IMR-90 (cell line): Measurements from ENCODE around the gene OR4P4. TPM values are rescaled to one million over a fixed set of nuclear protein-coding genes. Genes with fewer than 3 reads are reported as not detected.

Experiments used
- ATAC-seq: fragments of 200-7000 bp; cut with Tn5 transposase; 2 replicates; pipeline ENCODE4 v1.9.1; 2020; ENCODE audit warnings: low read depth, mild to moderate bottlenecking, moderate library complexity
- Bru-seq: library from RNA; stranded (reverse); fragments of 400-500 nt; gene quantifications from one replicate; lab custom pipeline; 2021; lab: Mats Ljungman, UMichigan
- BruChase-seq, 2 experiments: library from RNA; stranded (reverse); fragments of 400-500 nt; gene quantifications; one replicate each; lab custom pipeline; 2021; lab: Mats Ljungman, UMichigan
- BruUV-seq: library from RNA; stranded (reverse); fragments of 400-500 nt; replicated peaks from 2 replicates; lab custom pipeline; 2021; lab: Mats Ljungman, UMichigan
- CTCF ChIA-PET: fragments of 300-600 bp; formaldehyde crosslinking; extraction: SDS; loops from one replicate; lab custom pipeline; 2021; ENCODE audit warnings: antibody characterized with exemption; lab: Yijun Ruan, JAX
- POLR2A ChIA-PET: fragments of 300-600 bp; sonication (Branson Sonifier 250); formaldehyde crosslinking; loops from one replicate; lab custom pipeline; 2022; ENCODE audit warnings: antibody characterized with exemption; ENCODE audit not compliant: unreplicated experiment; lab: Charles Lee
- DNase-seq: peaks from one replicate; pipeline ENCODE4 v3.0.0; 2013
- H2AFZ ChIP-seq: replicated peaks from 2 replicates; pipeline ENCODE3; 2013; ENCODE audit warnings: low read length, mild to moderate bottlenecking; ENCODE audit not compliant: poor library complexity
- H2AK5ac ChIP-seq: 2 replicates; pipeline ENCODE4 v1.6.1; 2013; ENCODE audit warnings: low read depth, low read length, inconsistent platforms
- H2AK9ac ChIP-seq: replicated peaks from 2 replicates; pipeline ENCODE3; 2013; ENCODE audit warnings: mild to moderate bottlenecking, low read depth, low read length, moderate library complexity; ENCODE audit not compliant: poor library complexity
- H2BK120ac ChIP-seq: 2 replicates; pipeline ENCODE4 v1.6.1; 2013; ENCODE audit warnings: low read depth, low read length, inconsistent platforms
- H2BK15ac ChIP-seq: 3 replicates; pipeline ENCODE4 v1.6.1; 2013; ENCODE audit warnings: low read depth, low read length, inconsistent platforms
- H2BK20ac ChIP-seq: 2 replicates; pipeline ENCODE4 v1.6.1; 2013; ENCODE audit warnings: low read depth, mild to moderate bottlenecking, inconsistent platforms, low read length, moderate library complexity
- H2BK5ac ChIP-seq: 2 replicates; pipeline ENCODE4 v1.6.1; 2013; ENCODE audit warnings: mild to moderate bottlenecking, low read depth, low read length, inconsistent platforms; ENCODE audit not compliant: poor library complexity, severe bottlenecking
- H3K14ac ChIP-seq: replicated peaks from 2 replicates; pipeline ENCODE4 v1.6.1; 2013; ENCODE audit warnings: low read depth, low read length, inconsistent platforms
- H3K18ac ChIP-seq: 2 replicates; pipeline ENCODE4 v1.6.1; 2013; ENCODE audit warnings: low read depth, low read length, control low read depth
- H3K23ac ChIP-seq: 2 replicates; pipeline ENCODE4 v1.6.1; 2013; ENCODE audit warnings: low read depth, low read length, inconsistent platforms
- H3K27ac ChIP-seq: 2 replicates; pipeline ENCODE4 v1.5.1; 2013; ENCODE audit warnings: mild to moderate bottlenecking, control low read depth, low read length; ENCODE audit not compliant: insufficient read depth
- H3K27me3 ChIP-seq: 2 replicates; pipeline ENCODE4 v1.6.1; 2013; ENCODE audit warnings: low read length; ENCODE audit not compliant: control insufficient read depth, insufficient read depth
- H3K36me3 ChIP-seq: 2 replicates; pipeline ENCODE4 v1.6.1; 2013; ENCODE audit warnings: low read length, mixed read lengths; ENCODE audit not compliant: control insufficient read depth, insufficient read depth
- H3K4ac ChIP-seq: 2 replicates; pipeline ENCODE4 v1.6.1; 2013; ENCODE audit warnings: low read depth, low read length, inconsistent platforms
- H3K4me1 ChIP-seq: 2 replicates; pipeline ENCODE4 v1.6.1; 2013; ENCODE audit warnings: low read length, mixed read lengths; ENCODE audit not compliant: control insufficient read depth, insufficient read depth
- H3K4me2 ChIP-seq: 2 replicates; pipeline ENCODE4 v1.6.1; 2013; ENCODE audit warnings: low read depth, mild to moderate bottlenecking, control low read depth, low read length, moderate library complexity
- H3K4me3 ChIP-seq: 2 replicates; pipeline ENCODE4 v1.5.1; 2013; ENCODE audit warnings: low read depth, mild to moderate bottlenecking, control low read depth, low read length, moderate library complexity; ENCODE audit not compliant: insufficient read depth
- H3K56ac ChIP-seq: 2 replicates; pipeline ENCODE4 v1.6.1; 2013; ENCODE audit warnings: low read length, inconsistent platforms; ENCODE audit not compliant: insufficient read depth; ENCODE audit errors: extremely low read depth
- H3K79me1 ChIP-seq, 2 experiments: 2 replicates each; pipeline ENCODE4 v1.6.1; 2013; ENCODE audit warnings: low read length in 2 of 2, inconsistent platforms in 1 of 2, low read depth in 1 of 2
- H3K9ac ChIP-seq: 2 replicates; pipeline ENCODE4 v1.6.1; 2013; ENCODE audit warnings: low read depth, low read length, control low read depth
- H3K9me1 ChIP-seq: 2 replicates; pipeline ENCODE4 v1.6.1; 2013; ENCODE audit warnings: low read length, inconsistent platforms; ENCODE audit not compliant: insufficient read depth
- H3K9me3 ChIP-seq: 2 replicates; pipeline ENCODE4 v1.6.1; 2013; ENCODE audit warnings: low read length; ENCODE audit not compliant: control insufficient read depth, insufficient read depth
- H4K20me1 ChIP-seq: 2 replicates; pipeline ENCODE4 v1.6.1; 2013; ENCODE audit warnings: low read length, inconsistent platforms; ENCODE audit not compliant: insufficient read depth
- H4K5ac ChIP-seq: 2 replicates; pipeline ENCODE4 v1.6.1; 2013; ENCODE audit warnings: mild to moderate bottlenecking, low read depth, low read length, control low read depth
- H4K8ac ChIP-seq, 2 experiments: 2 replicates each; pipeline ENCODE4 v1.6.1; 2013; ENCODE audit warnings: low read depth in 2 of 2, low read length in 2 of 2, control low read depth in 1 of 2, inconsistent platforms in 1 of 2
- H4K91ac ChIP-seq: 2 replicates; pipeline ENCODE4 v1.6.1; 2013; ENCODE audit warnings: low read depth, low read length, inconsistent platforms; ENCODE audit not compliant: insufficient read depth
- CHD1 ChIP-seq: IDR thresholded peaks from 2 replicates; pipeline ENCODE4 v1.6.1; 2012; ENCODE audit warnings: low read depth, low read length, improper control_type of control experiment
- FOS ChIP-seq: fragments of 150-350 bp; IDR thresholded peaks from 2 replicates; pipeline ENCODE4 v1.6.1; 2016; ENCODE audit warnings: low read depth, low read length
- MAFK ChIP-seq: IDR thresholded peaks from 2 replicates; pipeline ENCODE4 v1.6.1; 2012; ENCODE audit warnings: low read depth, low read length, improper control_type of control experiment
- MXI1 ChIP-seq: IDR thresholded peaks from 2 replicates; pipeline ENCODE4 v1.6.1; 2012; ENCODE audit warnings: low read depth, mild to moderate bottlenecking, low read length, moderate library complexity, borderline replicate concordance
- RAD21 ChIP-seq: IDR thresholded peaks from 2 replicates; pipeline ENCODE4 v1.6.1; 2012; ENCODE audit warnings: low read length, improper control_type of control experiment
- RCOR1 ChIP-seq: IDR thresholded peaks from 2 replicates; pipeline ENCODE4 v1.6.1; 2012; ENCODE audit warnings: mild to moderate bottlenecking, low read length, improper control_type of control experiment; ENCODE audit not compliant: insufficient replicate concordance
- RFX5 ChIP-seq: IDR thresholded peaks from 2 replicates; pipeline ENCODE4 v1.8.0; 2012; ENCODE audit warnings: low read depth, mild to moderate bottlenecking, low read length, moderate library complexity
- SMC3 ChIP-seq: fragments of 150-350 bp; IDR thresholded peaks from 2 replicates; pipeline ENCODE4 v1.6.1; 2016; ENCODE audit warnings: low read depth, mild to moderate bottlenecking, antibody characterized with exemption, low read length, moderate library complexity
- WGBS, 2 experiments: methylation state at CpG; one replicate each; pipeline versions ENCODE4 v1.1.5 to v1.1.7; 2013; ENCODE audit warnings: missing lambda C conversion rate in 2 of 2; ENCODE audit not compliant: insufficient read length in 1 of 2; ENCODE audit errors: extremely low coverage in 2 of 2; 5-methylcytosine and 5-hydroxymethylcytosine counted together
- dilution Hi-C: fragments of 300-500 bp; cut with HindIII; formaldehyde crosslinking; loops from one replicate; pipeline ENCODE4 v1.14.3; 2018; ENCODE audit warnings: low sequenced_read_pairs; ENCODE audit not compliant: unreplicated experiment
- in situ Hi-C: fragments of 300-500 bp; cut with MboI; formaldehyde crosslinking; loops from 3 replicates; pipeline ENCODE4 v1.14.3; 2019; ENCODE audit warnings: low sequenced_read_pairs, inconsistent platforms, mixed read lengths
- intact Hi-C: fragments of 100-400 bp; cut with micrococcal nuclease; formaldehyde crosslinking; loops from 2 replicates; pipeline ENCODE4 v1.10.0; 2022
- long read RNA-seq: library from polyadenylated mRNA; unstranded; transcript quantifications from one replicate; pipeline ENCODE4 v2.0.0, GENCODE V29; 2021; ENCODE audit not compliant: unreplicated experiment
- polyA plus RNA-seq, 3 experiments: library from polyadenylated mRNA; depleted of rRNA; stranded (reverse); fragments of >200 nt; gene quantifications; 2 replicates each; pipeline ENCODE4 v1.2.3, GENCODE V29; 2012; ENCODE audit warnings: low replicate concordance in 1 of 3
- total RNA-seq: library from RNA; depleted of rRNA; stranded (reverse); fragments of >200 nt; gene quantifications from 2 replicates; pipeline ENCODE4 v1.2.3, GENCODE V29; 2012; rRNA removed
- TF ChIP-seq, protein P1 (sequence below): conservative IDR thresholded peaks from 2 replicates; pipeline ENCODE4 v1.5.1; 2012; ENCODE audit warnings: mild to moderate bottlenecking, low read depth, low read length, improper control_type of control experiment
- TF ChIP-seq, protein P2 (sequence below): fragments of 150-350 bp; IDR thresholded peaks from 2 replicates; pipeline ENCODE4 v1.6.1; 2017; ENCODE audit warnings: mild to moderate bottlenecking, antibody characterized with exemption, low read length, low read depth
- TF ChIP-seq, protein P3 (sequence below): fragments of 150-350 bp; IDR thresholded peaks from 2 replicates; pipeline ENCODE4 v1.6.1; 2016; ENCODE audit warnings: low read depth, mild to moderate bottlenecking, low read length, moderate library complexity, borderline replicate concordance

Gene OR4P4
- total RNA-seq (not detected in 2 replicates), polyA plus RNA-seq (2012; rRNA removed) (not detected in 2 replicates), Bru-seq, nascent RNA (not detected), BruChase-seq, experiment 1, labeled RNA remaining after a 6-hour chase (not detected), BruChase-seq, experiment 2, labeled RNA remaining after a 2-hour chase (not detected)
- polyA plus RNA-seq (2012; cell fraction: cytosol; rRNA removed): not detected in 2 replicates
- not detected in 2 replicates for polyA plus RNA-seq (2012; cell fraction: nucleus; rRNA removed; ENCODE audit: low replicate concordance)
- long read RNA-seq: 0 reads

DNA sequence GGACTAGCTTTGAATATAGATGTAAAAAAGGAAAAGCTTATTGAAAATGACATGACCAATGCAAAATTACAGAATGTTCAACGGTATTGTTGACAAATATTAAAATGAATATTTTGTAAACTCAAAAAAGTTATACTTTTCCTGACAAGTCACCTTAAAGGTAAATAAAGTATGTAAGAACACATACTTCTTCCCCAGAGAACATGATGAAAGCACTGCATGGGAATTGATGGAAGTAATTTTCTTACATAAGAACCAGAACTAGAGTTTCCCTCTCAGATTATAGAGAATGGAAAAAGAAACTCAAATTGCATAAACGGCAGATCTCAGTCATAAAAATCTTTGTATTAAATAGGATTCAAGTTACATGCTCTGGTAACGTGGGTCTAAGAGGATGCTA, at the start of gene OR4P4:
TSS of gene OR4P4 (plus strand) at position 301 of the 400 bp plus-strand sequence.
- Histone ChIP-seq H3K9ac (no peak within 1 kb of the TSS), H3K18ac (no peak within 1 kb of the TSS), H3K9me3 (no peaks in the 10 kb centered on the region), H4K91ac (no peak within 1 kb of the TSS), H3K27ac (no peak within 1 kb of the TSS), H3K4me2 (no peak within 1 kb of the TSS), H3K56ac (no peak within 1 kb of the TSS), H4K20me1 (no peaks in the 10 kb centered on the region), H3K9me1 (no peaks in the 10 kb centered on the region), H3K4me1 (no peaks in the 10 kb centered on the region), H4K5ac (no peak within 1 kb of the TSS), H2AFZ (no peak within 1 kb of the TSS), H2AK9ac (no peak within 1 kb of the TSS), H3K23ac (no peak within 1 kb of the TSS), H2BK120ac (no peak within 1 kb of the TSS), H2BK15ac (no peak within 1 kb of the TSS), H3K36me3 (no peaks in the 10 kb centered on the region), H4K8ac (no peak within 1 kb of the TSS), H3K27me3 (no peaks in the 10 kb centered on the region), H2BK5ac (no peak within 1 kb of the TSS), H3K4ac (no peak within 1 kb of the TSS), H2BK20ac (no peak within 1 kb of the TSS), H3K14ac (no peak within 1 kb of the TSS), H2AK5ac (no peak within 1 kb of the TSS), H3K79me1 (no peaks in the 10 kb centered on the region), H3K4me3 (no peak within 1 kb of the TSS)
- POLR2A ChIA-PET: no interaction called here
- BruUV-seq: no TSS peak
- no CpG with 5 or more reads among the region's 3 CpGs for WGBS, 2 experiments
- ATAC-seq (no peak), DNase-seq (no peak)
- in situ Hi-C loops (loop anchor here (25.0 kb wide), 1 partner anchor 527 kb away; the partner anchor contains the start of gene OR8K5), dilution Hi-C loops (no loop called here), intact Hi-C loops (no loop called here)
- CTCF ChIA-PET: no interaction called here
- no peak for TF ChIP-seq FOS
- TF ChIP-seq, protein P1, sequence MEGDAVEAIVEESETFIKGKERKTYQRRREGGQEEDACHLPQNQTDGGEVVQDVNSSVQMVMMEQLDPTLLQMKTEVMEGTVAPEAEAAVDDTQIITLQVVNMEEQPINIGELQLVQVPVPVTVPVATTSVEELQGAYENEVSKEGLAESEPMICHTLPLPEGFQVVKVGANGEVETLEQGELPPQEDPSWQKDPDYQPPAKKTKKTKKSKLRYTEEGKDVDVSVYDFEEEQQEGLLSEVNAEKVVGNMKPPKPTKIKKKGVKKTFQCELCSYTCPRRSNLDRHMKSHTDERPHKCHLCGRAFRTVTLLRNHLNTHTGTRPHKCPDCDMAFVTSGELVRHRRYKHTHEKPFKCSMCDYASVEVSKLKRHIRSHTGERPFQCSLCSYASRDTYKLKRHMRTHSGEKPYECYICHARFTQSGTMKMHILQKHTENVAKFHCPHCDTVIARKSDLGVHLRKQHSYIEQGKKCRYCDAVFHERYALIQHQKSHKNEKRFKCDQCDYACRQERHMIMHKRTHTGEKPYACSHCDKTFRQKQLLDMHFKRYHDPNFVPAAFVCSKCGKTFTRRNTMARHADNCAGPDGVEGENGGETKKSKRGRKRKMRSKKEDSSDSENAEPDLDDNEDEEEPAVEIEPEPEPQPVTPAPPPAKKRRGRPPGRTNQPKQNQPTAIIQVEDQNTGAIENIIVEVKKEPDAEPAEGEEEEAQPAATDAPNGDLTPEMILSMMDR: no peak
- TF ChIP-seq, protein P2, sequence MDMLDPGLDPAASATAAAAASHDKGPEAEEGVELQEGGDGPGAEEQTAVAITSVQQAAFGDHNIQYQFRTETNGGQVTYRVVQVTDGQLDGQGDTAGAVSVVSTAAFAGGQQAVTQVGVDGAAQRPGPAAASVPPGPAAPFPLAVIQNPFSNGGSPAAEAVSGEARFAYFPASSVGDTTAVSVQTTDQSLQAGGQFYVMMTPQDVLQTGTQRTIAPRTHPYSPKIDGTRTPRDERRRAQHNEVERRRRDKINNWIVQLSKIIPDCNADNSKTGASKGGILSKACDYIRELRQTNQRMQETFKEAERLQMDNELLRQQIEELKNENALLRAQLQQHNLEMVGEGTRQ: no peak
- TF ChIP-seq SMC3: no peak
- TF ChIP-seq CHD1: no peak
- no peak for TF ChIP-seq MXI1
- no peak for TF ChIP-seq RCOR1
- TF ChIP-seq, protein P3, sequence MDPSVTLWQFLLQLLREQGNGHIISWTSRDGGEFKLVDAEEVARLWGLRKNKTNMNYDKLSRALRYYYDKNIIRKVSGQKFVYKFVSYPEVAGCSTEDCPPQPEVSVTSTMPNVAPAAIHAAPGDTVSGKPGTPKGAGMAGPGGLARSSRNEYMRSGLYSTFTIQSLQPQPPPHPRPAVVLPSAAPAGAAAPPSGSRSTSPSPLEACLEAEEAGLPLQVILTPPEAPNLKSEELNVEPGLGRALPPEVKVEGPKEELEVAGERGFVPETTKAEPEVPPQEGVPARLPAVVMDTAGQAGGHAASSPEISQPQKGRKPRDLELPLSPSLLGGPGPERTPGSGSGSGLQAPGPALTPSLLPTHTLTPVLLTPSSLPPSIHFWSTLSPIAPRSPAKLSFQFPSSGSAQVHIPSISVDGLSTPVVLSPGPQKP: no peak
- no peak for TF ChIP-seq MAFK
- TF ChIP-seq RAD21: no peak
- no peak for TF ChIP-seq RFX5
